ENCODE measurements around the gene GOSR1.
"Not testable (repeated sequence)": the region's sequence is repeated elsewhere in the genome, so short reads cannot be mapped to it uniquely, and the experiment has no call there.

The GOSR1 gene

DNA sequence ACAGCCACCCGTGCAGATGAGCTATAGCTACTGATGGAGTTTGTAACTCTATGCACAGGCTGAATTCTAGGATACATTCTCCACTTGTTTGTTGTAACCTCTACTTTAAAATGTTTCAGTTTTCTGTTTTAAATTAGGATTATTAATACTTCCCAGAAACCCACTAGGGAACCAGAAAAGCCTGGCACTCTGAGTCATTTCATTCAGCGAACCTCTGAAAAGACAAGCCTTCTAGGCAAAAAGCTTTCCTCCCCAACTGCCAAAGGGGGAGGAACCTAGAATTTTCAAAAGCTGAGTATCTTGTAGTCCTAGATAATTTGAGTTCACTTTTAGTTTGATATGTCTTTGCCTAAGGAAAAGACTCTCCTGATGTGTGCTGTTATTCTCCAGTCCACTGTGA is 43.2 kb downstream of the GOSR1 start:
- no peak for TF ChIP-seq CTCF (IDR thresholded peaks at IDR 0.05; ENCODE audit: extremely low read depth, missing control alignments)
- no peak for DNase-seq (ENCODE audit: low spot score)

- no peak for DNase-seq (ENCODE audit: low spot score)
- TF ChIP-seq CTCF (IDR thresholded peaks at IDR 0.05; ENCODE audit: extremely low read depth, missing control alignments): no peak
These were observed 43.7 kb downstream of the GOSR1 start for GRCh38 chr17:30520882-30521281.

- DNase-seq (ENCODE audit: low spot score): no peak
- no peak for TF ChIP-seq CTCF (IDR thresholded peaks at IDR 0.05; ENCODE audit: extremely low read depth, missing control alignments)
These were observed 44.6 kb downstream of the GOSR1 start for GRCh38 chr17:30521766-30522165.

GRCh38 chr17:30523236-30523635 is 46.0 kb downstream of the GOSR1 start:
- DNase-seq (ENCODE audit: low spot score): not testable (repeated sequence)

GRCh38 chr17:30524847-30525246 is 47.6 kb downstream of the GOSR1 start:
- no peak for DNase-seq (ENCODE audit: low spot score)
- TF ChIP-seq CTCF (IDR thresholded peaks at IDR 0.05; ENCODE audit: extremely low read depth, missing control alignments): no peak

DNA sequence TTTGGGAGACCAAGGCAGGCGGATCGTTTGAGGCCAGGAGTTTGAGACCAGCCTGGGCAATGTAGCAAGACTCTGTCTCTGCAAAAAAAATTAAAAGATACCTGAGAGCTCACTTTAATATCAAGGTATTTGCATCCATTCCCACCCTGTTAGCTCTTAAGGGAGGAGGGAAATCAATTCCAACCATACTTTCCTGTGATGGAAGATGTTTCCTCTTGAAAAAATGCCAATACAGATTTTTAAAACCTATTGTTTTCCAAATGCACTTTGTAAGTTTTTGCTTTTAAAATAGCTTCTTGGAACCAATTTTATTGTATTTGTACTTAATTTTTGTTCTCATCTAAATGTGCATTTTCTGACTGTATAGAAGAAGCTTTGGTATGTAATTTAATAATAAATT is 49.2 kb downstream of the GOSR1 start:
- no peak for DNase-seq (ENCODE audit: low spot score)
- TF ChIP-seq CTCF (IDR thresholded peaks at IDR 0.05; ENCODE audit: extremely low read depth, missing control alignments): no peak

GRCh38 chr17:30528701-30529100 is 51.5 kb downstream of the GOSR1 start:
- DNase-seq (ENCODE audit: low spot score): not testable (repeated sequence)

DNA sequence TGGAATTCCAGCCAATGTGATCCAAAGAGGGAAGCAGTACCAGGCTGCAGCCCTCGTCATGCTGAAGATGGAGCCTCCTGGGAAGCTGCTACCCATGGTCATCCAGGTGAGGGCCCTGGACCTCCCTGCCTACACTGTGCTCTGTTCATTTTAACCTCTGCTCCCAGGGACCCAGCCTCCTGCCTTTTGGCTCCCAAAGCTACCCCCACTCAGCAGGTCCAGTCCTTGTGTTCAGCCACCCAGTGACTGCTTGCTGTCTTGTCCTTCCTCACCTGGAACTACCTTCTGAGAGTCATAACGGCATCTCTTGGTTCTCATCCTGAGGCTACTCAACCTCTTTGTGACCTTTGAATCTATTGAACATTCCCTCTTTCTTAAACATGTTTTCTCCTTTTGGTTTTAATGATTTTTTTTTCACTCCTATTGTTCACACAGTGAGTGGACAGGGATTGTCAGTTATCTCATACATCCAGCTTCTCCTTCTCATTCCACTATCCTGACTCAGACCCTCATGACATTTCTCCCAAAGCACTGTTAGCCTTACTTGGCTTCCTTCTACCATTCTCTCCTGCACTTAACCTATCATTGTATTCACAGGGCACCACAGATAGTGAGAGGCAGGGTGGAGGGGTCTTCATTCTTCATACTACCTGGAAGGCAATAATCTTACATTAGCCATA is 53.3 kb downstream of the GOSR1 start:
- no peak for DNase-seq (ENCODE audit: low spot score)
- no peak for TF ChIP-seq CTCF (IDR thresholded peaks at IDR 0.05; ENCODE audit: extremely low read depth, missing control alignments)
